ENCODE measurements around the gene CALCOCO1.

The CALCOCO1 gene

DNA sequence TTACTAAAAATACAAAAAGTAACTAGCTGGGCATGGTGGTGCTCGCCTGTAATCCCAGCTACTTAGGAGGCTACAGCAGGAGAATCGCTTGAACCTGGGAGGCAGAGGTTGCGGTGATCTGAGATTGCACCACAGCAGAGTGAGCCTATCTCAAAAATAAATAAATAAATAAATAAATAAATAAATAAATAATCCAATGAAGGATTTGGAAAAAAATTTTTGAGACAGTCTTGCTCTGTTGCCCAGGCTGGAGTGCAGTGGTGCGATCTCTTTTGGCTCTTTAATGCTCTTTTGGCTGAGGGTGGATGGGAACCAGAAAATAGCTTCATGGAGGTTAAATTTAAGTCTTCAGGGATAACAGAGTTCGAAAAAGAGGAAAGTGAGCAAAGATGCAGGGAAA, 63.1 kb downstream of the CALCOCO1 start:
- no peak overlapping the region for H3K27ac ChIP-seq (ENCODE audit: low read depth, low read length)
- no peaks in the 10 kb centered on the region for H3K9me3 ChIP-seq (ENCODE audit: insufficient read depth, low read length)
- H3K4me3 ChIP-seq (ENCODE audit: insufficient read depth, low read length, poor library complexity, severe bottlenecking) = no peak overlapping the region
- no peaks in the 10 kb centered on the region for H3K27me3 ChIP-seq (ENCODE audit: low read length)
- H2AFZ ChIP-seq (ENCODE audit: low read depth, low read length, severe bottlenecking) = no peak overlapping the region
- H4K20me1 ChIP-seq (ENCODE audit: low read depth, low read length) = no peaks in the 10 kb centered on the region
- H3K36me3 ChIP-seq (ENCODE audit: low read length) = peaks cover 8% of the 10 kb centered on the region; the same call in 1 of the 2 replicates
- H3F3A ChIP-seq (ENCODE audit: insufficient read depth) = no peaks in the 10 kb centered on the region
- H3K9me2 ChIP-seq (replicated peaks; ENCODE audit: insufficient read depth, low read length) = no peaks in the 10 kb centered on the region
- TF ChIP-seq EZH2phosphoT487 (conservative IDR thresholded peaks at IDR 0.05; ENCODE audit: low read length) = no peak
- TF ChIP-seq, protein P1, sequence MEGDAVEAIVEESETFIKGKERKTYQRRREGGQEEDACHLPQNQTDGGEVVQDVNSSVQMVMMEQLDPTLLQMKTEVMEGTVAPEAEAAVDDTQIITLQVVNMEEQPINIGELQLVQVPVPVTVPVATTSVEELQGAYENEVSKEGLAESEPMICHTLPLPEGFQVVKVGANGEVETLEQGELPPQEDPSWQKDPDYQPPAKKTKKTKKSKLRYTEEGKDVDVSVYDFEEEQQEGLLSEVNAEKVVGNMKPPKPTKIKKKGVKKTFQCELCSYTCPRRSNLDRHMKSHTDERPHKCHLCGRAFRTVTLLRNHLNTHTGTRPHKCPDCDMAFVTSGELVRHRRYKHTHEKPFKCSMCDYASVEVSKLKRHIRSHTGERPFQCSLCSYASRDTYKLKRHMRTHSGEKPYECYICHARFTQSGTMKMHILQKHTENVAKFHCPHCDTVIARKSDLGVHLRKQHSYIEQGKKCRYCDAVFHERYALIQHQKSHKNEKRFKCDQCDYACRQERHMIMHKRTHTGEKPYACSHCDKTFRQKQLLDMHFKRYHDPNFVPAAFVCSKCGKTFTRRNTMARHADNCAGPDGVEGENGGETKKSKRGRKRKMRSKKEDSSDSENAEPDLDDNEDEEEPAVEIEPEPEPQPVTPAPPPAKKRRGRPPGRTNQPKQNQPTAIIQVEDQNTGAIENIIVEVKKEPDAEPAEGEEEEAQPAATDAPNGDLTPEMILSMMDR (IDR thresholded peaks at IDR 0.05; ENCODE audit: insufficient read depth, low read length, poor library complexity, severe bottlenecking) = no peak
- 0 out of 2 replicates have a peak, but pooled peaks cover 3% of the 10 kb centered on the region for H3K79me2 ChIP-seq (ENCODE audit: insufficient read depth, low read length)
- H3K4me2 ChIP-seq (ENCODE audit: low read depth, low read length, poor library complexity, severe bottlenecking) = no peak overlapping the region
- no peak overlapping the region for H3K9ac ChIP-seq (ENCODE audit: low read length)

DNA sequence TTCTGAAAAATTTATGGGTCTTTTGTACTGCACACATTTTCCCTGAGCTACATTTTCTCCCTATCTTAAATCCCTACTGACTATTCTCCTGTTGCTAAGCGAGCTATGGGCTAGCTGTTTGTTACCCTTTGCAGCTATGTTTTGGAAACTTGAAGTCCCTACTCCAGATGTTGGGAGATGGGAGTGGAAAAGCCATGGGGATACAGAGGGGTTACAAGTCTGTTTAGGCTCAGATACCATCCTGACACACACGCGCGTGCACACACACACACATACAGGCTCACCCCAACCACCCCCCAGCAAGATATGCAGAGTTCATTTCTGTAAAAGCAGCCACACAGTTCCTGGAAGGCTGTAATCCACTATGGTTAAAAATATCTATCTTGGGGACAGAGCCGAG, 67.2 kb downstream of the CALCOCO1 start:
- no peaks in the 10 kb centered on the region for H4K20me1 ChIP-seq (ENCODE audit: low read depth, low read length)
- no peak overlapping the region for H3K27ac ChIP-seq (ENCODE audit: low read depth, low read length)
- H3K4me3 ChIP-seq (ENCODE audit: insufficient read depth, low read length, poor library complexity, severe bottlenecking) = no peak overlapping the region
- H2AFZ ChIP-seq (ENCODE audit: low read depth, low read length, severe bottlenecking) = no peak overlapping the region
- no peaks in the 10 kb centered on the region for H3F3A ChIP-seq (ENCODE audit: insufficient read depth)
- peaks cover 3% of the 10 kb centered on the region; the same call in 1 of the 2 replicates for H3K36me3 ChIP-seq (ENCODE audit: low read length)
- H3K9ac ChIP-seq (ENCODE audit: low read length) = no peak overlapping the region
- H3K79me2 ChIP-seq (ENCODE audit: insufficient read depth, low read length) = no peaks in the 10 kb centered on the region
- H3K9me2 ChIP-seq (replicated peaks; ENCODE audit: insufficient read depth, low read length) = no peaks in the 10 kb centered on the region
- H3K9me3 ChIP-seq (ENCODE audit: insufficient read depth, low read length) = no peaks in the 10 kb centered on the region
- TF ChIP-seq EZH2phosphoT487 (conservative IDR thresholded peaks at IDR 0.05; ENCODE audit: low read length) = no peak
- TF ChIP-seq, protein P1 (IDR thresholded peaks at IDR 0.05; ENCODE audit: insufficient read depth, low read length, poor library complexity, severe bottlenecking) = no peak
- no peak overlapping the region for H3K4me2 ChIP-seq (ENCODE audit: low read depth, low read length, poor library complexity, severe bottlenecking)
- H3K27me3 ChIP-seq (ENCODE audit: low read length) = no peaks in the 10 kb centered on the region

DNA sequence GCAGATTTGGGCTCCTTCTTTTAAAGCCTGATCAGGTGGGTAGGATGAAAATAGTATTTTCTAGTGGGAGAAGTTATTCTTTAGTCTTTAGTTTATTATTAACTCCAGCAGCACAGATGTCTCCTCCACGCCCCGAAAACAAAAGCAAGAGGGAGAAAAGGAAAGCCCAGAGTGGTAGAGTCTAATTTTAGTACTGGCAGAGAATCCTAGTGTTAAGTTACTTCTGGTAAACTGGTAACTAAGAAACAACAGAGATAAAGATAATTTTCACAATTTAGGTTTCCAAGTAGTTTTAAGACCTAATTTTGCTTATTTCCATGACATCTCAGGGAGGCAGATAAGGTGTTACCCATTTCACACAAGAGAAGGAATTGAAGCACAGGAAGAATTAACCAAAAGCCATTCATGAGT, 67.7 kb downstream of the CALCOCO1 start:
- TF ChIP-seq, protein P1 (IDR thresholded peaks at IDR 0.05; ENCODE audit: insufficient read depth, low read length, poor library complexity, severe bottlenecking) = no peak
- no peak for TF ChIP-seq EZH2phosphoT487 (conservative IDR thresholded peaks at IDR 0.05; ENCODE audit: low read length)
- no peaks in the 10 kb centered on the region for H3K9me3 ChIP-seq (ENCODE audit: insufficient read depth, low read length)
- no peaks in the 10 kb centered on the region for H3F3A ChIP-seq (ENCODE audit: insufficient read depth)
- no peaks in the 10 kb centered on the region for H3K79me2 ChIP-seq (ENCODE audit: insufficient read depth, low read length)
- no peak overlapping the region for H3K4me2 ChIP-seq (ENCODE audit: low read depth, low read length, poor library complexity, severe bottlenecking)
- no peak overlapping the region for H3K9ac ChIP-seq (ENCODE audit: low read length)
- H3K27ac ChIP-seq (ENCODE audit: low read depth, low read length) = no peak overlapping the region
- no peak overlapping the region for H3K4me3 ChIP-seq (ENCODE audit: insufficient read depth, low read length, poor library complexity, severe bottlenecking)
- H4K20me1 ChIP-seq (ENCODE audit: low read depth, low read length) = no peaks in the 10 kb centered on the region
- H2AFZ ChIP-seq (ENCODE audit: low read depth, low read length, severe bottlenecking) = no peak overlapping the region
- no peaks in the 10 kb centered on the region for H3K27me3 ChIP-seq (ENCODE audit: low read length)
- H3K36me3 ChIP-seq (ENCODE audit: low read length) = peaks cover 3% of the 10 kb centered on the region; the same call in 1 of the 2 replicates
- H3K9me2 ChIP-seq (replicated peaks; ENCODE audit: insufficient read depth, low read length) = no peaks in the 10 kb centered on the region
